Heart left ventricle (tissue), 13 donors: ENCODE data around the gene DTNA.

ENCODE experiments used
- POLR2A ChIP-seq, 2 donors: fragments of 450-650 bp; IDR thresholded peaks; one replicate each; pipeline ENCODE4 v1.6.1; 2017; ENCODE audit warnings: antibody characterized with exemption in 2 of 2, mild to moderate bottlenecking in 2 of 2, moderate library complexity in 2 of 2
- TF ChIP-seq, protein P1 (sequence below), 12 donors: fragments of 200-600 bp; sonication (generic) in 4 of 12; IDR thresholded peaks; one replicate each; pipeline versions ENCODE4 v1.5.0 to v1.8.0; 2018 to 2022; ENCODE audit warnings: antibody characterized with exemption in 12 of 12, mild to moderate bottlenecking in 5 of 12
- donor health status: ischemic (EF 13 %, LVEDD 7.1; RV severe dilation, severe dysfunction).
- donor health status: DM: no; HTN: yes; CAD: no.
- donor health status: DM: no; HTN: no; CAD: no.
- donor health status: ischemic (EF 25% LVEDD 6.9; RV normal size, moderate dysfunction).
- donor health status: ischemic (EF 25% LVEDD 5.7; RV mildly dilated, moderate dysfunction).
- donor health status: ischemic (EF 35%, LVEDD 5.7; RV mildly dilated, moderate dysfunction).
- donor health status: nonischemic (EF 11% LVEDD 7.7; RV severe dilation, severe dysfunction).
- donor health status: DM: yes; HTN: yes; CAD: no.
- donor health status: PGD.
- donor health status: ischemic (EF 29% LVEDD 5.4; RV normal size, mild dysfunction).
- donor health status: nonischemic (EF 23%, LVEDD 6.1; RV moderate dilation, normal function).

DNA sequence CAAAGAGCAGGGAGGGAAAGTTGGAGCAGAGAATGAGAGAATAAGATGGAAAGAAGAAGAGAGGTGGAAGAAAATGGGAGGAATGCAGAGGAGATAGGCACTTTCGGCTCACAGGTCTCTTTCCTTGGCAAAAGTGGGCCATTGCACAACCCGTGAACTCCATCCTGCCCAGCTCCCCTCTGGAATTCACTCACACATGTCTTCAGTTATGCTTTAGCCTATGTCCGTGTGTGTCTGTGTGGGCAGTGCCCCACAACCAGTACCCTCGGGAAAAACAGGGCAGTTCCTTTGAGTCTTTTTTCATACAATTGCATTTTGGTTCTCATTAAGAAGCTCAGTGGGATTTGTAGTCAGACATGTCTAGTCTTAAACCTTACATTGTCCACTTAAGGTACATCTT is 34.5 kb downstream of the DTNA start:
- TF ChIP-seq, protein P1, sequence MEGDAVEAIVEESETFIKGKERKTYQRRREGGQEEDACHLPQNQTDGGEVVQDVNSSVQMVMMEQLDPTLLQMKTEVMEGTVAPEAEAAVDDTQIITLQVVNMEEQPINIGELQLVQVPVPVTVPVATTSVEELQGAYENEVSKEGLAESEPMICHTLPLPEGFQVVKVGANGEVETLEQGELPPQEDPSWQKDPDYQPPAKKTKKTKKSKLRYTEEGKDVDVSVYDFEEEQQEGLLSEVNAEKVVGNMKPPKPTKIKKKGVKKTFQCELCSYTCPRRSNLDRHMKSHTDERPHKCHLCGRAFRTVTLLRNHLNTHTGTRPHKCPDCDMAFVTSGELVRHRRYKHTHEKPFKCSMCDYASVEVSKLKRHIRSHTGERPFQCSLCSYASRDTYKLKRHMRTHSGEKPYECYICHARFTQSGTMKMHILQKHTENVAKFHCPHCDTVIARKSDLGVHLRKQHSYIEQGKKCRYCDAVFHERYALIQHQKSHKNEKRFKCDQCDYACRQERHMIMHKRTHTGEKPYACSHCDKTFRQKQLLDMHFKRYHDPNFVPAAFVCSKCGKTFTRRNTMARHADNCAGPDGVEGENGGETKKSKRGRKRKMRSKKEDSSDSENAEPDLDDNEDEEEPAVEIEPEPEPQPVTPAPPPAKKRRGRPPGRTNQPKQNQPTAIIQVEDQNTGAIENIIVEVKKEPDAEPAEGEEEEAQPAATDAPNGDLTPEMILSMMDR (IDR thresholded peaks at IDR 0.05), result no peak
- no peak for TF ChIP-seq POLR2A (IDR thresholded peaks at IDR 0.05)
